ENCODE results near the gene BCAP29. TPM values are rescaled to one million over a fixed set of nuclear protein-coding genes. Genes with fewer than 3 reads are reported as not detected.

BCAP29 gene
- total and polyA plus RNA-seq, 2 of the 4 experiments (the other 2 are of a cell fraction): 33.0 to 35.1 TPM

DNA sequence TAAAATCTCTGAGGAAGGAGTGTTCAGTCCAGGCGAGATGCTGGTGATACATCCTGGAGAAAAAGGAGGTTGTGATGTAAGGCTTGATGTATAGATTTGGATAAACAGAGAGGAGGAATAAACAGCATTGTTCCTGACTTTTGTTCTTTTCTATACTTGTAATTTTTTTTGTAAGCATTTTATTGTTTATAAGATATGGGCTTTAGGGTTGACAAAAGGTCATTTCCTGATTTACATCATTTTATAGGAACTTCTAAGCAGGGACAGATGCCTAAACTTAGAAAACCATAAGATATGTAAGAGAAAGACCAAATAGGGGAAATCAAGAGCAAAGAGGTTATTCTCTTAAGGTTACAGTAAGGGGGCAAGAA is 63.9 kb downstream of the BCAP29 start:
- Histone ChIP-seq H3K4ac (ENCODE audit: low read depth, low read length) (no peak overlapping the region), H3K79me1 (ENCODE audit: low read depth in 1 of 2, low read length in 2 of 2) (no peaks in the 10 kb centered on the region), H2AFZ (replicated peaks; ENCODE audit: low read length, poor library complexity) (no peak overlapping the region), H3K4me2 (ENCODE audit: low read depth, low read length) (peak overlapping the region; percentile 43), H3K9me1 (ENCODE audit: insufficient read depth, low read length) (0 out of 2 replicates have a peak, but pooled peaks cover 3% of the 10 kb centered on the region), H3K4me1 (ENCODE audit: control insufficient read depth, insufficient read depth, low read length) (no peaks in the 10 kb centered on the region; the same call in 1 of the 2 replicates), H3K36me3 (ENCODE audit: control insufficient read depth, insufficient read depth, low read length) (no peaks in the 10 kb centered on the region), H3K4me3 (ENCODE audit: insufficient read depth, low read depth, low read length) (no peak overlapping the region), H3K9ac (ENCODE audit: low read depth, low read length) (no peak overlapping the region), H3K27ac (ENCODE audit: insufficient read depth, low read length) (no peak overlapping the region; the same call in 1 of the 2 replicates), H3K18ac (ENCODE audit: low read depth, low read length) (no peak overlapping the region; the same call in 1 of the 2 replicates), H3K27me3 (ENCODE audit: control insufficient read depth, insufficient read depth, low read length) (no peaks in the 10 kb centered on the region), H3K23ac (ENCODE audit: low read depth, low read length) (no peak overlapping the region), H4K5ac (ENCODE audit: low read depth, low read length) (no peak overlapping the region), H3K14ac (replicated peaks; ENCODE audit: low read depth, low read length) (no peak overlapping the region), H2BK120ac (ENCODE audit: low read depth, low read length) (no peak overlapping the region; the same call in 1 of the 2 replicates), H2AK5ac (ENCODE audit: low read depth, low read length) (no peak overlapping the region), H3K9me3 (ENCODE audit: control insufficient read depth, insufficient read depth, low read length) (no peaks in the 10 kb centered on the region), H4K20me1 (ENCODE audit: insufficient read depth, low read length) (no peaks in the 10 kb centered on the region), H3K56ac (ENCODE audit: extremely low read depth, insufficient read depth, low read length) (no peak overlapping the region), H4K8ac (ENCODE audit: low read depth in 2 of 2, low read length in 2 of 2) (no peak overlapping the region), H2BK20ac (ENCODE audit: low read depth, low read length) (no peak overlapping the region), H4K91ac (ENCODE audit: insufficient read depth, low read depth, low read length) (no peak overlapping the region), H2AK9ac (replicated peaks; ENCODE audit: low read depth, low read length, poor library complexity) (no peak overlapping the region), H2BK5ac (ENCODE audit: low read depth, low read length, poor library complexity, severe bottlenecking) (peak overlapping the region; percentile 34), H2BK15ac (ENCODE audit: low read depth, low read length) (no peak overlapping the region)
- no TSS peak for BruUV-seq (replicated peaks)
- dilution Hi-C loops (cut with HindIII; ENCODE audit: low sequenced_read_pairs, unreplicated experiment): no loop called here
- in situ Hi-C loops (cut with MboI; ENCODE audit: low sequenced_read_pairs): no loop called here
- WGBS, 2 experiments (ENCODE audit: extremely low coverage in 2 of 2, insufficient read length in 1 of 2): no CpG with 5 or more reads among the region's 1 CpG
- ChIA-PET CTCF (interaction anchor here (1.3 kb wide), 1 partner anchor 19 kb away, joined by 3 read pairs; no protein-coding TSS in a partner anchor), POLR2A (ENCODE audit: unreplicated experiment) (no interaction called here)
- TF ChIP-seq RFX5 (IDR thresholded peaks at IDR 0.05; ENCODE audit: low read depth, low read length) (no peak), MAFK (IDR thresholded peaks at IDR 0.05; ENCODE audit: low read depth, low read length) (no peak), RAD21 (IDR thresholded peaks at IDR 0.05; ENCODE audit: low read length) (no peak), POLR2A (IDR thresholded peaks at IDR 0.05; ENCODE audit: low read depth, low read length) (no peak), SMC3 (IDR thresholded peaks at IDR 0.05; ENCODE audit: low read depth, low read length) (no peak), MAZ (IDR thresholded peaks at IDR 0.05; ENCODE audit: borderline replicate concordance, low read depth, low read length) (no peak), RCOR1 (IDR thresholded peaks at IDR 0.05; ENCODE audit: insufficient replicate concordance, low read length) (no peak), FOS (IDR thresholded peaks at IDR 0.05; ENCODE audit: low read depth, low read length) (no peak), CEBPB (IDR thresholded peaks at IDR 0.05; ENCODE audit: low read depth, low read length) (no peak), BHLHE40 (IDR thresholded peaks at IDR 0.05; ENCODE audit: low read depth, low read length) (no peak), MXI1 (IDR thresholded peaks at IDR 0.05; ENCODE audit: borderline replicate concordance, low read depth, low read length) (no peak), CHD1 (IDR thresholded peaks at IDR 0.05; ENCODE audit: low read depth, low read length) (no peak), NFE2L2 (IDR thresholded peaks at IDR 0.05; ENCODE audit: low read depth, low read length) (no peak)
- TF ChIP-seq, protein P1, sequence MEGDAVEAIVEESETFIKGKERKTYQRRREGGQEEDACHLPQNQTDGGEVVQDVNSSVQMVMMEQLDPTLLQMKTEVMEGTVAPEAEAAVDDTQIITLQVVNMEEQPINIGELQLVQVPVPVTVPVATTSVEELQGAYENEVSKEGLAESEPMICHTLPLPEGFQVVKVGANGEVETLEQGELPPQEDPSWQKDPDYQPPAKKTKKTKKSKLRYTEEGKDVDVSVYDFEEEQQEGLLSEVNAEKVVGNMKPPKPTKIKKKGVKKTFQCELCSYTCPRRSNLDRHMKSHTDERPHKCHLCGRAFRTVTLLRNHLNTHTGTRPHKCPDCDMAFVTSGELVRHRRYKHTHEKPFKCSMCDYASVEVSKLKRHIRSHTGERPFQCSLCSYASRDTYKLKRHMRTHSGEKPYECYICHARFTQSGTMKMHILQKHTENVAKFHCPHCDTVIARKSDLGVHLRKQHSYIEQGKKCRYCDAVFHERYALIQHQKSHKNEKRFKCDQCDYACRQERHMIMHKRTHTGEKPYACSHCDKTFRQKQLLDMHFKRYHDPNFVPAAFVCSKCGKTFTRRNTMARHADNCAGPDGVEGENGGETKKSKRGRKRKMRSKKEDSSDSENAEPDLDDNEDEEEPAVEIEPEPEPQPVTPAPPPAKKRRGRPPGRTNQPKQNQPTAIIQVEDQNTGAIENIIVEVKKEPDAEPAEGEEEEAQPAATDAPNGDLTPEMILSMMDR (conservative IDR thresholded peaks at IDR 0.05; ENCODE audit: low read depth, low read length): no peak
- TF ChIP-seq, protein P2, sequence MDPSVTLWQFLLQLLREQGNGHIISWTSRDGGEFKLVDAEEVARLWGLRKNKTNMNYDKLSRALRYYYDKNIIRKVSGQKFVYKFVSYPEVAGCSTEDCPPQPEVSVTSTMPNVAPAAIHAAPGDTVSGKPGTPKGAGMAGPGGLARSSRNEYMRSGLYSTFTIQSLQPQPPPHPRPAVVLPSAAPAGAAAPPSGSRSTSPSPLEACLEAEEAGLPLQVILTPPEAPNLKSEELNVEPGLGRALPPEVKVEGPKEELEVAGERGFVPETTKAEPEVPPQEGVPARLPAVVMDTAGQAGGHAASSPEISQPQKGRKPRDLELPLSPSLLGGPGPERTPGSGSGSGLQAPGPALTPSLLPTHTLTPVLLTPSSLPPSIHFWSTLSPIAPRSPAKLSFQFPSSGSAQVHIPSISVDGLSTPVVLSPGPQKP (IDR thresholded peaks at IDR 0.05; ENCODE audit: borderline replicate concordance, low read depth, low read length): no peak
- TF ChIP-seq, protein P3, sequence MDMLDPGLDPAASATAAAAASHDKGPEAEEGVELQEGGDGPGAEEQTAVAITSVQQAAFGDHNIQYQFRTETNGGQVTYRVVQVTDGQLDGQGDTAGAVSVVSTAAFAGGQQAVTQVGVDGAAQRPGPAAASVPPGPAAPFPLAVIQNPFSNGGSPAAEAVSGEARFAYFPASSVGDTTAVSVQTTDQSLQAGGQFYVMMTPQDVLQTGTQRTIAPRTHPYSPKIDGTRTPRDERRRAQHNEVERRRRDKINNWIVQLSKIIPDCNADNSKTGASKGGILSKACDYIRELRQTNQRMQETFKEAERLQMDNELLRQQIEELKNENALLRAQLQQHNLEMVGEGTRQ (IDR thresholded peaks at IDR 0.05; ENCODE audit: low read depth, low read length): no peak
- intact Hi-C loops (cut with micrococcal nuclease): no loop called here
- DNase-seq (peak; percentile 14), ATAC-seq (ENCODE audit: low read depth) (peak; percentile 31)
